Fibroblast of villous mesenchyme (primary cell): Measurements from ENCODE around the gene ZNF189. TPM values are rescaled to one million over a fixed set of nuclear protein-coding genes. Genes with fewer than 3 reads are reported as not detected.
A peak's percentile ranks its signal among the peaks of the same experiment; 100 is the strongest.
"Not testable (repeated sequence)": the region's sequence is repeated elsewhere in the genome, so short reads cannot be mapped to it uniquely, and the experiment has no call there.

Experiments used
- DNase-seq: peaks from one replicate; pipeline ENCODE4 v3.0.0-alpha.2; 2010; ENCODE audit warnings: low read depth
- H3K4me3 ChIP-seq: 2 replicates; pipeline ENCODE4 v1.5.1; 2011; ENCODE audit warnings: low read depth, mild to moderate bottlenecking, low read length
- total RNA-seq: library from RNA; depleted of rRNA; stranded (reverse); fragments of >200 nt; gene quantifications from 2 replicates; pipeline ENCODE4 v1.2.3, GENCODE V29; 2012
- TF ChIP-seq, protein P1 (sequence below): IDR thresholded peaks from 2 replicates; pipeline ENCODE4 v1.5.1; 2012; ENCODE audit warnings: low read depth, mild to moderate bottlenecking, low read length; ENCODE audit not compliant: insufficient read depth

The ZNF189 gene
- total RNA-seq, 1 donor: 23.7 TPM

DNA sequence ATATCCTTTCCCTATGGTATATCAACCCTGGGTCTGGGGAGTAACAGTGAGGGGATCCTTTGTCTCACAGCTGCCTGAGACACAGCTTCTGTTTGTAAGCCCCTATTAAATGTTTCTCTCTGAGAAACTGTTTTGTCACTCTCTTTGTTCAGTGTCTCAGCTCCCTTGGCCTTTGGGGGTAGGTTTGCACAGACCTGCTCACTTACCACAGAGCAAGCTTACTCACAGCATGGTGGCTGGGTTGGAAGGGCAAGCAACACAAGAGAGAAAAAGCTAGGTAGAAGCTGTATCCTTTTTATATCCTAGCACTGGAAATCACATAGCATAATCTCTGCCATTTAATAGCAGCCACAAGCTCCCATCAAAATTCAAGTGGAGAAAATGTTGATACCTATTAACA is 18.4 kb upstream of the ZNF189 start:
- TF ChIP-seq, protein P1, sequence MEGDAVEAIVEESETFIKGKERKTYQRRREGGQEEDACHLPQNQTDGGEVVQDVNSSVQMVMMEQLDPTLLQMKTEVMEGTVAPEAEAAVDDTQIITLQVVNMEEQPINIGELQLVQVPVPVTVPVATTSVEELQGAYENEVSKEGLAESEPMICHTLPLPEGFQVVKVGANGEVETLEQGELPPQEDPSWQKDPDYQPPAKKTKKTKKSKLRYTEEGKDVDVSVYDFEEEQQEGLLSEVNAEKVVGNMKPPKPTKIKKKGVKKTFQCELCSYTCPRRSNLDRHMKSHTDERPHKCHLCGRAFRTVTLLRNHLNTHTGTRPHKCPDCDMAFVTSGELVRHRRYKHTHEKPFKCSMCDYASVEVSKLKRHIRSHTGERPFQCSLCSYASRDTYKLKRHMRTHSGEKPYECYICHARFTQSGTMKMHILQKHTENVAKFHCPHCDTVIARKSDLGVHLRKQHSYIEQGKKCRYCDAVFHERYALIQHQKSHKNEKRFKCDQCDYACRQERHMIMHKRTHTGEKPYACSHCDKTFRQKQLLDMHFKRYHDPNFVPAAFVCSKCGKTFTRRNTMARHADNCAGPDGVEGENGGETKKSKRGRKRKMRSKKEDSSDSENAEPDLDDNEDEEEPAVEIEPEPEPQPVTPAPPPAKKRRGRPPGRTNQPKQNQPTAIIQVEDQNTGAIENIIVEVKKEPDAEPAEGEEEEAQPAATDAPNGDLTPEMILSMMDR: no peak
- H3K4me3 ChIP-seq: no peak overlapping the region
- DNase-seq: no peak

DNA sequence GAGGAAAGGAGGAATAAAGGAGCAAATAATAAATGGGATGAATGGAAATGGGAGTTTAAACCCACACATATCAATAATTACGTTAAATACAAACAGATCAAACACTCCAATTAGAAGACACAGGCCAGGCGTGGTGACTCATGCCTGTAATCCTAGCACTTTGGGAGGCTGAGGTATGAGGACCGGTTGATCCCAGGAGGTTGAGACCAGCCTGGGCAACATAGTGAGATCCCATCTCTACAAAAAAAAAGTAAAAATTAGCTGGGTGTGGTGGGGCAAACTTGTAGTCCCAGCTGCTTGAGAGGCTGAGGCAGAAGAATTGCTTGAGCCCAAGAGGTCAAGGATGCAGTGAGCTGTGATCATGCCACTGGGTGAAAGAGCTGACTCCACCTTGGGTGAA is 17.5 kb upstream of the ZNF189 start:
- TF ChIP-seq, protein P1: no peak
- no peak for DNase-seq
- no peak overlapping the region for H3K4me3 ChIP-seq

DNA sequence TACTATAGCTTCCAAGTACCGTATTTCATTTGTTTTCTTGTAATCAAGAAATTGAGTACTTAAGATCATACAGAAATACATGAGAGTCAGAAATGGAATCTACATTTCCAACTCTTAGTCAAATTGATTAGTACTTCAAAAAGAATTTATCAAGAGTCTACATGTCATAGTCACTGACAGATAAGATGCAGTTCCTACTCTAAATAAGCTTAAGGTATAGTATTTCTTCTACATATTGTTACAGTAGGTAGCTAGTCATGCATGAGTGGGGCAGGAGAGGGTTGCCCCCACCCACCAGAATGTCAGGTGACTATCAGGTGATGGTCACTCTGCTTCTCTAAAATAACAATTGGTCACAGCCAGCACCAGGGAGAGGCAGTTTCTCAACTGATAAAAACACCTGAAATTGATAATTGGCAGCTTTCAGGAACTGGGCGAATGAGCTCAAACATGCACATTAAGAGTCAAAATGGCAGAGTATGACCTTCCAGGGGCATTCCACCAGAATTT is 16.8 kb upstream of the ZNF189 start:
- DNase-seq: no peak
- no peak overlapping the region for H3K4me3 ChIP-seq
- TF ChIP-seq, protein P1: no peak

DNA sequence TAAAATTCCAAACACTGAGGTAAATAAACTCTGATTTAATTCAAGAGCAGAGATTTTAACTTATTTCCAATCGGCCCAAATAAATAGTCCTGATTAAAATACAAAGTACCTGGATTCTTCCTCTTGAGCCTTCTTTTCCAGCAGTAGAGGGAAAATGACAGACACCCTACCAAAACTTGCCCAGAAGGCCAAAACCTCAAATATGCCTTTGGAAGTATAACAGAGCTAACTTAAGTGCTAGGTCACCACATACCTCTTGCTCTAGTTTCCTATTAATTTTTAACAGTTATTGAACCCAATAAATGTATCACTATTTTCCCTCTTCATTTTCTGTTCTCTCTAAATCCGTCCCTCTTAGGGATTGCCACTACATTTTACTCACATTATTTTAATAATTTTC is 15.3 kb upstream of the ZNF189 start:
- no peak overlapping the region for H3K4me3 ChIP-seq
- TF ChIP-seq, protein P1: no peak
- no peak for DNase-seq

DNA sequence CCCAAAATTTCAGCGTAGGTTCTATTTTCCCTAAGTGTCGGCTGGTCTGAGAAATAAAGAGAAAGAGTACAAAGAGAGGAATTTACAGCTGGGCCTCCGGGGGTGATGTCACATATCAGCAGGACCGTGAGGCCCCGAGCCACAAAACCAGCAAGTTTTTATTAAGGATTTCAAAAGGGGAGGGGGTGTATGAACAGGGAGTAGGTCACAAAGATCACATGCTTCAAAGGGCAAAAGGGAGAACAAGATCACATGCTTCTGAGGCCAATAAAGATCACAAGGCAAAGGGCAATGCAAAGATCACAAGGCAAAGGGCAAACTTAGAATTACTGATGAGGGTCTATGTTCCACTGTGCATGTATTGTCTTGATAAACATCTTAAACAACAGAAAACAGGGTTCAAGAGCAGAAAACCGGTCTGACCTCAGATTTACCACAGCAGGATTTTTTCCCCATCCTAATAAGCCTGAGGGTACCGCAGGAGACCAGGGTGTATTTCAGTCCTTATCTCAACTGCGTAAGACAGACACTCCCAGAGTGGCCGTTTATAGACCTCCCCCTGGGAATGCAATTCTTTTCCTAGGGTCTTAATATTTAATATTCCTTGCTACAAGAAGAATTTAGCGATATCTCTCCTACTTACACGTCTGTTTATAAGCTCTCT is 13.6 kb upstream of the ZNF189 start, which contains the start of gene BAAT:
TSS of gene BAAT (minus strand) at position 134 of the 664 bp plus-strand sequence. CDS start 13,602 bp downstream, outside the sequence.
- not testable (repeated sequence) for DNase-seq, H3K4me3 ChIP-seq

DNA sequence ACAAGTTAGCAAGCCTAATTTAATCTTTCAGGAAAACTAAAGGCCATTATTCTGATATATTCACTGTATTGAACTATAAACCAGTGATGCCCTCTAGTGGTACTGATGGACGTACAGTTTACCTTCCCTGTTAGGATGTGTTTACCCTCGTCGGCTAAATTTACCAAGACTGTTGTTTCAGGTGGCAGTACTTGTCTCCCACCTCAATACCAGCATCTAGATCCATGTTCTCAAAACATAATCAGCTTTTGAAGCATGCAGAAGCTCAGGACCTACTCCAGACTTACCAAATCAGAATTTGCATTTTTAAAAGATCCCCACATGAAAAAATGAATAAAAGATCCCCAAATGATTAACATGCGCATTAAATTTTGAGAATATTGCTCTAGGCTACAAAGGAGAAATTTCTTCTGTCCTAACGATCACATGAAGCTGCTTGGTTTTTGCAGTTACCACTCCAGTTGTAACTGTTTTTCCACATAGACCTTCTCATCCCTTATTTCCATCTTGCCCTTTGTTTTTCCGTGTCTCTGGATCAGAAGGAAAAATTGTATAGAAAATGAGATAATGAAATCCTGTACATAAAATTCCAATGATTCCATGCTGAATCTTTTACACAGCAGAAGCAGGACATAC is 10.7 kb upstream of the ZNF189 start:
- peak; percentile 44 for DNase-seq
- TF ChIP-seq, protein P1: peak; percentile 66
- H3K4me3 ChIP-seq: no peak overlapping the region

DNA sequence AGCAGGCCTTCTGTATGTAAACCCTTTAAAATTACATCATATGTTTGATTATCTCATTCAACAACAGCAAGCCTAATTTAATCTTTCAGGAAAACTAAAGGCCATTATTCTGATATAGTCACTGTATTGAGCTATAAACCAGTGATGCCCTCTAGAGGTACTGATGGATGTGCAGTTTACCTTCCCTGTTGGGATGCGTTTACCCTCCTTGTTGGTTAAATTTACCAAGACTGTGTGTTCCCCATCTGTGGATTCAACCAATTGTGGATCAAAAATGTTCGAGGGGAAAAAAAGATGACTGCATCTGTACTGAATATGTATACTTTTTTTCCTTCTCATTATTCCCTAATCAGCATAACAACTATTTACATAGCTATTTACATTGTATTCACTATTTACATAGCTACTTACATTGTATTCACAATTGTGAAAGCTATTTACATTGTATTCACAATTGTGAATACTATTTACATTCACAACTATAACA is 10.1 kb upstream of the ZNF189 start:
- no peak for DNase-seq
- H3K4me3 ChIP-seq: no peak overlapping the region
- TF ChIP-seq, protein P1: peak; percentile 34
